IPS-18a (cell line): ENCODE data around the gene ING5.
"Not testable (repeated sequence)": the region's sequence is repeated elsewhere in the genome, so short reads cannot be mapped to it uniquely, and the experiment has no call there.

Experiments used
- H3K27ac ChIP-seq: one replicate; pipeline ENCODE4 v1.5.1; 2013; ENCODE audit warnings: low read length
- H3K27me3 ChIP-seq: one replicate; pipeline ENCODE4 v1.6.1; 2013; ENCODE audit warnings: mild to moderate bottlenecking, low read length; ENCODE audit not compliant: control insufficient read depth, insufficient read depth
- H3K36me3 ChIP-seq: one replicate; pipeline ENCODE4 v1.6.1; 2013; ENCODE audit warnings: low read depth, low read length; ENCODE audit not compliant: control insufficient read depth
- H3K4me1 ChIP-seq: one replicate; pipeline ENCODE4 v1.6.1; 2013; ENCODE audit warnings: low read depth, low read length; ENCODE audit not compliant: control insufficient read depth
- H3K4me3 ChIP-seq: one replicate; pipeline ENCODE4 v1.5.1; 2013; ENCODE audit warnings: low read length
- H3K9ac ChIP-seq: one replicate; pipeline ENCODE4 v1.6.1; 2013; ENCODE audit warnings: mild to moderate bottlenecking, low read length, moderate library complexity
- H3K9me3 ChIP-seq: one replicate; pipeline ENCODE4 v1.6.1; 2013; ENCODE audit warnings: low read depth, low read length; ENCODE audit not compliant: control insufficient read depth

Gene ING5

DNA sequence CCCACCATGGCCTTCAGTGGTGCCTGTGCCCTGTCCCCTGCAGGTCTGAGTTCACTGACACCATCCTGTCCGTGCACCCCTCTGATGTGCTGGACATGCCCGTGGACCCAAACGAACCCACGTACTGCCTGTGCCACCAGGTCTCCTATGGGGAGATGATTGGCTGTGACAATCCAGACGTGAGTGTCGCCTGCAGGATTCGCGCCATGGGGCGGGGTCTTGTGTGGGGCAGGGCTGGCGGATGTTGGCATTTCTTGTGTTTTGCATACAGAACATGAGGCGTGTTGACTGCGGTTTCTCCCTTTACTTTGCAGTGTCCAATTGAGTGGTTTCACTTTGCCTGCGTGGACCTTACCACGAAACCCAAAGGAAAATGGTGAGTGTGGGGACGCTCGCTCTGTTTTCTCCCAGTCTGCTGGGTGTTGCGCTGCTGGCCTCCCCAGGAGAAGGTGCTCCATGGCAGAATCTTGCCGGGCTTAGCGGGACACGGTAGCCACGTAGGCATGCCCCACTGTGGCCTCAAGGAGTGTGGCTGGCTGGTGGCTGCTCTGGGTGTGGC is 21.1 kb downstream of the ING5 start:
- H3K27me3 ChIP-seq, result no peaks in the 10 kb centered on the region
- peaks cover 39% of the 10 kb centered on the region for H3K36me3 ChIP-seq
- no peak overlapping the region for H3K27ac ChIP-seq
- H3K4me1 ChIP-seq, result no peaks in the 10 kb centered on the region
- H3K4me3 ChIP-seq, result no peak overlapping the region
- peaks cover 3% of the 10 kb centered on the region for H3K9me3 ChIP-seq
- no peak overlapping the region for H3K9ac ChIP-seq

DNA sequence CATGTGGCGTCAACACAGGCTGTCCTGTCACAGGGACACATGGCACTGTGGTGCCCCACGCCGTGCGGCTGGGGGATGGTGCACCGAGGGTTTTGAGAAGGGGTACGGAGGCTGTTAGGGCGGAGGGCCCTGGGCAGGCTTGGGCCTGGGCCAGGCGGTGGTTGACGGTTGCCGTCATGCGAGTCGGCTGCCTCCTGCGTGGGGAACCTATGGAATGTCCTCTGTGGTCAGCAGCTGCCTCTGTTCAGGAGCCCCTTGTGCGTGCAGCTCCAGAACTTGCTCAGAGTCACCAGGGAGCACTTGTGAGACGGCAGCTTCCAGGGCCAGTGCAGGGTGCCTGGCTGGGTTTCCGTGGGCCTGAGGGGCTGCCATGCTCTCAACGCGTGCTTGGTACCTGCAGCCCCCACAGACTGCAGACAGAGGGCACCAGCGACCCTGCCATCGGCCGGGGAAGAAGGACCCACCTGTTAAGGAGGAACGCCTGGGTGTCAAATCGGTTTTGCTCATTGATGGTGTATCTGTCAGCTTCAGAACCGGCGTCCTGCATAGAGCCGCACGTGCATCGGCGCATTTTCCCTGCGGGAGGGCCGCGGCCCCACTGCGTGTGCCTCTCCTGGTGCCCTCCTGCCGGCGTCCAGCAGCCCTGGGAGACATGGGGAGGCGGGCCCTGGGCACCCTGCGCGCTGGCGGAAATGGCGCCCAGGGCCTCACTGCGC is 22.6 kb downstream of the ING5 start:
- Histone ChIP-seq H3K36me3 (peaks cover 30% of the 10 kb centered on the region), H3K27me3 (no peaks in the 10 kb centered on the region), H3K4me1 (no peaks in the 10 kb centered on the region), H3K27ac (no peak overlapping the region), H3K4me3 (no peak overlapping the region), H3K9me3 (peaks cover 3% of the 10 kb centered on the region), H3K9ac (no peak overlapping the region)

DNA sequence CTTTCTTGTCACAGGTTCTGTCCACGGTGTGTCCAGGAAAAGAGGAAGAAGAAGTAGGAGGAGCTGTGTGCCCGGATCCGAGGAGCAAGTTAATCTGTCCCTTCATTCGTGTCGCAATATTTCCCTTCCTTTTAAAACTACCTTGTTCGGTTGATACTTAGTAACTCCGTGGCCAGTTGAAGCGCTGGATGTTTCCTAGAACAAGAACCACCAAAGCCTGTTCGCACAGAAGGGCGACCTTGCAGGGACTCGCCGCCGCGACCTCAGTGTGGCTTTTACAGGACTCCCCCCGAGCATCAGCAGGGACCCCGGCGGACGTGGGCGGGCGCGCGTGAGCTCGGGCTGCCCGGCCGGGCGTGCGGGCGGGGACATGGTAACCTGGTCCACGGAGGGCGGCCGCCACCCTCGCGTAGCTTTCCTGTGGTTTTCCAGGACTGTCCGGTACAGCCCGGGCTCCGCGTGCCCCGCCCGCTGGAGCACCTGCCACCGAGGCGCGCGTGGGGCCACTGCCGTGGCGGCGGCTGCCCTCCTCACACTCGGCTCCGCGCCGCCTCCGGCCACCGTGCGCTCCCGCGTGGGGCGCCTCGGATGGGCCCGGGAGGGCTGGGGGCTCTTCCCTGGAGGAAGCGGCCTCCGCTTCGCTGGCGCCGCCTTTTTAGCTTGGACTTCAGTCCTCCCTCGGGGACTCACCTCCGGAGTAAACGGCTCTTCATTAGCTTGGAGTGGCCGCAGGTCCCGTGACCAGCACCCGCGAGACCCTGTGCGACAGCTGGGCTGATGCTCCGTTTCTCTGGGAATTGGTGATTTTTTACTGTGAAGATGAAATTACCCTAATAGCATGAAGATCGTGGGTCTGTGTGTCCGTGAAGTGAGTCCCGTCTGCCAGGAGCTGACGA is 23.4 kb downstream of the ING5 start:
- no peaks in the 10 kb centered on the region for H3K4me1 ChIP-seq
- no peak overlapping the region for H3K4me3 ChIP-seq
- no peaks in the 10 kb centered on the region for H3K27me3 ChIP-seq
- peaks cover 23% of the 10 kb centered on the region for H3K36me3 ChIP-seq
- H3K9me3 ChIP-seq, result peaks cover 3% of the 10 kb centered on the region
- no peak overlapping the region for H3K27ac ChIP-seq
- no peak overlapping the region for H3K9ac ChIP-seq

GRCh38 chr2:241726459-241726858 is 24.6 kb downstream of the ING5 start:
- Histone ChIP-seq H3K4me3 (no peak overlapping the region), H3K36me3 (peaks cover 12% of the 10 kb centered on the region), H3K9me3 (peaks cover 3% of the 10 kb centered on the region), H3K4me1 (no peaks in the 10 kb centered on the region), H3K9ac (no peak overlapping the region), H3K27me3 (no peaks in the 10 kb centered on the region), H3K27ac (no peak overlapping the region)

DNA sequence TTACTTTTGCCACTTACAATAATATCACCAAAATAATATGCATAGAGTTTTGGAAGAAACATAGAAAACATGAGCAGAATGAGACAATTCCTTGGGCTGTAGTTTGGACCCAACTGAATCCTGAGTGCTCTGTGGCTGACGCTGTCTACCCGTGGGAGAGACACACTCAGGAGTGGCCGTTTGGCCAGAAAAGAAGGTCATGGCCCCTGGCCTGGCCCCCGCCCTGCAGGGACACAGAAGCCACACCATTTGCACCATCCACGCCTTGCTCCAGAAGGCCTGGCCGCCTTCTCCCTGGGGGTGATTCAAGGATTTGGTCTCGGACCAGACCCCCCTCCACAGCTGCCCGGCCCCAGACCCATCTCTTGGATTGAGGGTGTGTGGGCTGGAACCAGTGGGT is 26.2 kb downstream of the ING5 start:
- H3K27ac ChIP-seq, result no peak overlapping the region
- no peaks in the 10 kb centered on the region for H3K4me1 ChIP-seq
- peaks cover 3% of the 10 kb centered on the region for H3K9me3 ChIP-seq
- H3K36me3 ChIP-seq, result peaks cover 7% of the 10 kb centered on the region
- H3K4me3 ChIP-seq, result no peak overlapping the region
- no peaks in the 10 kb centered on the region for H3K27me3 ChIP-seq
- no peak overlapping the region for H3K9ac ChIP-seq

DNA sequence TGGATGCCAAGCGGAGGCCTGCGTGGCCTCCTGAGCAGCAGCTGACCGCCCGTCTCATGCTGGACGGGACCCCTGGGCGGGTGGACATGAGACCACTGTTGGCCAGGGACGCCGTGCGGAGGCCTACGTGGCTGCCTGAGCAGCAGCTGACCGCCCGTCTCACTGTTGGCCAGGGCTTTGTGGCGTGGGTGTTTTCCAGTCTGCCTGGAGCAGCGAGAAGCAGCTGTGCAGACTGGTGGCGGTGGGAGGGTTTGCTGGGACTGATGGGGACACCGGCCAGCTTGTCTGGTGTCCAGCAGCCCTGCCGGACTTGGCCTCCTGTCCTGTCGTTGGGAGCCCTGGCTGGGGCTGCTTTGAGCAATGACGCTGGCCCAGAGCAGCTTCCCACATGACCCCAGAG is 26.8 kb downstream of the ING5 start:
- Histone ChIP-seq H3K27ac (no peak overlapping the region), H3K4me3 (no peak overlapping the region), H3K27me3 (peaks cover 6% of the 10 kb centered on the region), H3K9ac (no peak overlapping the region), H3K9me3 (no peaks in the 10 kb centered on the region), H3K36me3 (peaks cover under 1% of the 10 kb centered on the region), H3K4me1 (no peaks in the 10 kb centered on the region)

DNA sequence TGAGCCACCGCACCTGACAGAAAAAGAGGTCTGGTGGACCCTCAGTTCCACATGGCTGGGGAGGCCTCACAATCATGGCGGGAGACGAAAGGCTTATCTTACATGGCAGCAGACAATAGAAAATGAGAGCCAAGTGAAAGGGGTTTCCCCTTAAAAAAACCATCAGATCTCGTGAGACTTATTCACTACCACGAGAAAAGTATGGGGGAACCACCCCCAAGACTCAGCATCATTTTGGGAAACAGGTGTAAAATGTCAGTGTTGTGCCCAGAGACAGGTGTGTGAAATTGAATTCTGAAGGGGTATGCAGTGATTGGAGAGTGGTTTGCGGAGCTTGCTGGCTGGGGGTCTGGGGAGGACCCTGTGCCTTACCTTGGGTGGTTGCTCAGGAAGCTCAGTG is 28.0 kb downstream of the ING5 start:
- Histone ChIP-seq H3K9me3 (no peaks in the 10 kb centered on the region), H3K36me3 (no peaks in the 10 kb centered on the region), H3K27me3 (peaks cover 10% of the 10 kb centered on the region), H3K4me1 (no peaks in the 10 kb centered on the region), H3K27ac (no peak overlapping the region), H3K9ac (no peak overlapping the region), H3K4me3 (no peak overlapping the region)

DNA sequence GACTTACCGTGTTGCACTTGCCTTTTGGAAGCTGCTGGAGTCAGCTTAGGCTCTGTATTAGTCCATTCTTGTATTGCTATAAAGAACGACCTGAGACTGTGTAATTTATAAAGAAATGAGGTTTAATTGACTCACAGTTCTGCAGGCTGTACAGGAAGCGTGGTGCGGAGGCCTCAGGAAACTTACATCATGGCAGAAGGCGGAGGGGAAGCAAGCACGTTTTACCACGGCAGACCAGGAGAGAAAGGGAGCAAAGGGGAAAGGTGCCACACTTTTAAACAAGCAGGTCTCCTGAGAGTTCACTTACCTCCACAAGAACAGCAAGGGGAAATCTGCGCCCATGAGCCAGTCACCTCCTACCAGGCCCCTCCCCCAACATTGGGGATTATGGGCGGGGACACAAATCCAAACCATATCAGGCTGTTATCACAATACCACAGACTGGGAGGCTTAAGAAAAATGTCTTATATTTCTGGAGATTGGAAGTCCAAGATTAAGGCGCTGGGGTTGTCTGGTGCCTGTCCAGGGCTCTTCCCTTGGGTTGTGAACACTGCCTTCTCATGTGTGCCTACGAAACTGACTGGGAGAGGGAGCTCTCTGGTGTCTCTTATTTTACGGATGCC is 28.9 kb downstream of the ING5 start:
- H3K9ac ChIP-seq, result no peak overlapping the region
- no peaks in the 10 kb centered on the region for H3K4me1 ChIP-seq
- no peaks in the 10 kb centered on the region for H3K36me3 ChIP-seq
- no peak overlapping the region for H3K4me3 ChIP-seq
- peaks cover 18% of the 10 kb centered on the region for H3K27me3 ChIP-seq
- no peaks in the 10 kb centered on the region for H3K9me3 ChIP-seq
- no peak overlapping the region for H3K27ac ChIP-seq

GRCh38 chr2:241732513-241733186 is 30.8 kb downstream of the ING5 start:
- H3K4me3 ChIP-seq, H3K36me3 ChIP-seq, H3K9me3 ChIP-seq, H3K9ac ChIP-seq, H3K27ac ChIP-seq, H3K4me1 ChIP-seq: not testable (repeated sequence)
- H3K27me3 ChIP-seq, result peaks cover 23% of the 10 kb centered on the region

DNA sequence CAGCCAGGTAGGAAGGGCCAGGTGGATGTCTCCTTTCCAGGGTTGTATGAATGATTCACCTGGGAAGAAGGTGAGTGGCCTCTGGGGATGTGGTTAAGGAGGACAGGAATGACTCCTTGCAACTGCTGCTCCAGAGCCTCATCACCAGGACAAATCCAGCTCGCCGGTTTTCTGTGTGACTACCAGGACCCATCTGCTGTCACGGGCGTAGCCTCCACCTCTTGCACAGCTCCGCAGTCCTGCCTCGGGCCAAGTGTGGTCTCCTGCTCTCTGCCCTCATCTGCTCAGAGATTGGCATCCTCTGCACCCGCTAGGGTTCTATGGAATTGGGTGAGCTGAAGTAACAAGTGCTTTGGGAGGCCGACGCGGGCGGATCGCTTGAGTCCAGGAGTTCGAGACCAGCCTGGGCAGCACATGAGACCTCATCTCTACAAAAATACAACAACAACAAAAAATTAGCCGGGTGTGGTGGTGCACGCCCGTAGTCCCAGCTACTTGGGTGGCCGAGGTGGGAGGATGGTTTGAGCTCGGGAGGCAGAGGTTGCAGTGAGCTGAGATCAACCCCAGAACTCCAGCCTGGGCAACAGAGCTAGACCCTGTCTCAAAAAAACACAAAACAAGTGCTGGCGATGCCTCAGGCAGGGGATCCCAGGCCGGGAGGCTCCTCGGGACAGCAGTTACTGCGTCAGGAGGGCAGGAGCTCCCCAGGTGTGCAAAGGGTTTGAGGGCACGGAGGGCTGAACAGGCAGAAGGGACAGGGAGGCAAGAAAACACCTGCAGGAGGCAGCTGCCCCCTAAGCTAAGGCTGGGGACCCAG is 31.8 kb downstream of the ING5 start:
- Histone ChIP-seq H3K27ac (no peak overlapping the region), H3K36me3 (no peaks in the 10 kb centered on the region), H3K4me3 (peak overlapping the region; percentile 50), H3K27me3 (peaks cover 23% of the 10 kb centered on the region), H3K4me1 (no peaks in the 10 kb centered on the region), H3K9ac (no peak overlapping the region), H3K9me3 (no peaks in the 10 kb centered on the region)
